Activated T-helper 1 cell treated with Interleukin-2 at 50 U/mL for 16 hours (primary cell): ENCODE measurements around the gene JMJD1C.

Experiments
- DNase-seq: peaks from one replicate; pipeline ENCODE4 v3.0.0-alpha.2; 2020; ENCODE audit warnings: low read depth

The JMJD1C gene

DNA sequence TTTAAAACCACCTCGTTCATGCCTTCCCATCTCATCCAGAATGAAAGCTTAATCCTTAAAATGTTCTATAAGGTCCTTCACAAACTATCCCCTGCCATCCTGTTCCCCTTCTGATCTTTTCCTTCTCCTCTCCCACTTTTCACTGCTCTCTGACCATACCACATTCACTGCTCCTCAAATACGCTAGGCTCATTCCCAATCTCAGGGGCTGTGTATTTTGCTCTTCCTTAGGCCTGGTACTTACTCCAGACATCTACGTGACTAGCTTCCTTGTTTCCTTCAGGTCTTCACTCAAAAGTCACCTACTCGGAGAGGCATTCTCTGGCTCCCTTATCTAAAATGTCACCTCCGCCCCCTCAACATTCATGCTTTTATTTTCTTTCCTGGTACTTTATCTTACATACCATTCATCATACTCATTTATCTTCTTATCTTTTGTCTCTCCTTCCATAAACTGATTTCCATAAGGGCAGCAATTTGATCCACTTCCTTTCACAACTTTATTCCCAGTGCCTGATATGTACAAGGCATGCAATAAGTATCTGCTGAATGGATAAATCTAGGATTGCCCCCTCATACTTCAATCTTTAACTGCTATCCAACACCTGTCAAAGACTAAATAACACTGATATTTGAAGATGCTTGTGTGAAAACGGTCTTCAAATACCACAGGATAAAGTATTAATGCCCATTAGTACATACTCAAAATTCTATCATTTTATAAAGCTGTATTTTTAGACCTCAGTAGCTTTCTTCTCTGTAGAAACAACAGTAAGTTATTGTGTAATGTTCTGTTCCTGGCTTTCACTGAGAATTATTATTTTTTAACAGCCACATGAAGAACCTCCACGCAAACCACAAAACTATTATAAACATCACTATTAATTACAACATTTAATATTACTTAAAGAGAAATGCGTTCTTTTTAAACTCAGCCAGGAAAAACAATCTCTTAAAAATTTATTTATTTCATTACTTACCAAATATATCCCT, 27.0 kb downstream of the JMJD1C start:
- no peak for DNase-seq

DNA sequence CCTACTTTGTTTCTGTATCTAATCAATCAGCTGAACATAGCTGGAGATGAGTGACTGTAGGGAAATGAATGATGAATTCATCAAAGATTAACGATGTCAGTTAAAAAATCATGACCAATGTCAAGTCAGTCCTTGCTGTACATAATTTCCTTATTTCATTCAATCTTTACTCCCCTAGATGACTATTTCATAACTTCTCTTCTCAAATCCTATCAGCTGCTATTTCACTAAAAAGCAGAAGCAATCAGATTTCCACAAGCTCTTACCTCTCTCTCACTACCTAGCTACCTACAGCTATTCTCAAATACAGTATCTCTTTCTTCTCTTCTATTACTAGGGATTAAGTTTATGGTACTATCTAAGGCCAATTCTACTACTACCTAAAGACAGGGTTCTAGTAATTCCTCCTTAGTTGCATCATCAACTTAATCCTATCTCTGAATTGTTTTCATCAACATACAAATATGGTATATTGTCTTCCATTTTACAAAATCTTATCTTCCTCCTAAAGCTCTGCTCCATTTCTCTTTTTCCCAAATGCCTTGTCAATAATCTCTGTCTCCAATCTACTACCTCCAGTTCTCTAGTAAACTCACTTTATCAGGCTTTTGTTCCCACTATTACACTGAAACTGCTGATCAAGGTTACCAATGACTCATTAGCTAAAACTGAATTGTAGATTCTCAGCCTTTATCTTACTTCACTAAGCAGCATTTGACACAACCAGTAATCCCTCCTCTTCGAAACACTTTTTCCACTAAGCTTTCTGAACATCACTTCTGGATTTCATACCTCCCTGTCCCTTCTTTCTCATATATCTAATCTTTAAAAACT, 28.4 kb downstream of the JMJD1C start:
- DNase-seq: no peak

DNA sequence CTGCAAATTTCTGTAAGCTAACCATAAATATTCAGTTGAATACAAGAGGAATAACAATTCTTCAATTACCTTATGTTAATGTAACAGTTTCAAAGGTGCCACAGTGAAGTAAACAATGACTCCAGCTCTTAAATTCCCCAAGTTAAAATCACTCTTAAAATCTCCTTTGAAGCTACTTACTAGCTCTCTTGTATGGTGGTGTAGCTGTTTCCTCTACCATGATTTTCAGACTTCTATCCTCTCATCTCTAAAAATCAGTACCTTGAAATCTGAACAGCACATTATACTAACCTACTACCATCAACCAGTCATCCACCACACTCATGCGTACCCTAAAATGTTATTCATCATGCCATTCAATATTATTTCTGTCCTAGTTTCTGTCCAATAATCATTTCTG, 29.6 kb downstream of the JMJD1C start:
- no peak for DNase-seq

DNA sequence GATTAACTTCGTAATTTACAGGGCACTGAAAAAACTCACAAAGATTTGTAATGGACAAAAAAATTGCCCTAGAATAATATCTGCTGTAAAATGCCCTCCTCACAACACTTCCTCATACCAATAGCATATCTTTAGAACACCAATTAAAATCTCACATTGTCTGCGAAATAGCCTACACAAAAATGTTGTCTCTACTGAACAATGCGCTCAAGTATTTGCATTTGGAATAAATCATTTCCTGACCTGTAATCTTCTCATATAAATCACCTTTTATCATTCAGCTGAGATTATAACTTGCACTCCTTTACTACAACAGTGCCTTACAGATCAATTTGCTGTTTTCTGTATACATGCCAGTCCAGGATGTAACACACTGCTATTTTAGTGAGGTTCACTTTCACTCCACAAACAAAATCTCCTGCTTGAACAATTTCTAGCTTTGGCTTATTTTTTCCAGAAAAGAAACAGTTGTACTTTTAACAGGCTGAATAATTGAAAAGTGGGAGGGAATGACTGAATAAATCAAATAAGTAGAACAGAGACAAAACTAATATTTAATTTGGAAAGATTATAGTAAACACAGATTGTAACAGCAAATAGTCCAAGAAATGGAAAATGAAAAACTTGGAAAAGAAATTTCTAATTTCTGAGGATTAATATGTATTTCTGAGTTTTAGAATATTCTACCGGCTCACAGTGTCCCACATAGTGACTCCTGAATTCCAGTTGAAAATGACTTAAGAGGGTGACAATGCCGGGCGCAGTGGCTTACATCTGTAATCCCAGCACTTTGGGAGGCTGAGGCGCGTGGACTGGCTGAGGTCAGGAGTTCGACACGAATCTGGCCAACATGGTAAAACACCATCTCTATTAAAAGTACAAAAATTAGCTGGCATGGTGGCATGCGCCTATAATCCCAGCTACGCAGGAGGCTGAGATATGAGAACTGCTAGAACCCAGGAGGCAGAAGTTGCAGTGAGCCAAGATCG, 30.6 kb downstream of the JMJD1C start:
- DNase-seq: no peak

DNA sequence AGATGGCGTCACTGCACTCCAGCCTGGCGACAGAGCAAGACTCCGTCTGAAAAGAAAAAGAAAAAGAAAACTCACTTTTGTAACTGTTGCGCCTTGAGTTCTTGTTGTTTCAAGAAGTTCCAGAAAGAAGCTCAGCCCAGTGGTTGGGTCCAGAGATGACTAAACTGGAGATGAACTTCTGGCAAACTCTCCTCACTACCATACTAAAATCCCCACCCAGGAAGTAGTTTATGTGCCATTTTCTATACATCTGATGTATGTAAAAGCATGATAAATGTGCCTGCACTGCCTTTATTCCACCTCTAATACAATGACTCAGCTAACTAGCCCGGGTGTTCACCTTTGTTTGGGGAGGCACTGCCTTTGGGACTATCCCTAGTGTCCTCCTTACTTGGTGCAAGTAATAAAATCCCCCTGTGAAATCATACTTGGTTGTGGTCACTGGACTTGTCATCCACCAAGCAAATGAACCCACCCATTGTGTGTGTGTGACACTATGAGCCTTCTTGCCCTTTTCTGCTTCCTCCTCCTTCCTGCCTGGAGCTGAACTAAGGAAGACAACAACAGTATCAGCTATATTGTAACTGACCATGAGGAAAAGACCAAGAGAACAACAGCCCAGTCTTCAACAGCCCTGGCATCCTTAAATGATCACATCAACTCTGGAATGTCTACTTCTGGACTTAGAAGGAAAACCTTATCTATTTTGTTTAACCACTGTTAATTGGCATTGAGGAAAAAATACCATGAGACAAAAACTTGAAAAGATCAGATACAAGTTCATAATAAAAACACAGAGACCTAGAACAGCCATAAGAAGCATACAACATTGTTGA, 33.6 kb downstream of the JMJD1C start:
- DNase-seq: no peak

DNA sequence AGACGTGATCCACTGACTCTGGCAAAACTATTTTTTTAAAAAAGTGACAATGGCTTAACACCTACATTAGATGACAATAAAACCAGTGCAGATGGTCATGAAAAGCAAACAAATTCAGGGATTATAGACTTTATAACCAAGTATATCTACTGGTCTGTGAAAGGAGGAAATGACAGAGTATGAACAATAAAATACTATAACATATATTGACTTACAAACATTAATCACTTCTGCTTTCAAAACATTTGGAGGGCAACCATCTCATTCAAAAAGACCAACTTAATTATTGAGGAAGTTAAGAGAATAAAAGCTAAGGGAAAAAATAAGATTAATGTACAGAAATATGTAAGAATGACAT, 34.8 kb downstream of the JMJD1C start:
- no peak for DNase-seq

DNA sequence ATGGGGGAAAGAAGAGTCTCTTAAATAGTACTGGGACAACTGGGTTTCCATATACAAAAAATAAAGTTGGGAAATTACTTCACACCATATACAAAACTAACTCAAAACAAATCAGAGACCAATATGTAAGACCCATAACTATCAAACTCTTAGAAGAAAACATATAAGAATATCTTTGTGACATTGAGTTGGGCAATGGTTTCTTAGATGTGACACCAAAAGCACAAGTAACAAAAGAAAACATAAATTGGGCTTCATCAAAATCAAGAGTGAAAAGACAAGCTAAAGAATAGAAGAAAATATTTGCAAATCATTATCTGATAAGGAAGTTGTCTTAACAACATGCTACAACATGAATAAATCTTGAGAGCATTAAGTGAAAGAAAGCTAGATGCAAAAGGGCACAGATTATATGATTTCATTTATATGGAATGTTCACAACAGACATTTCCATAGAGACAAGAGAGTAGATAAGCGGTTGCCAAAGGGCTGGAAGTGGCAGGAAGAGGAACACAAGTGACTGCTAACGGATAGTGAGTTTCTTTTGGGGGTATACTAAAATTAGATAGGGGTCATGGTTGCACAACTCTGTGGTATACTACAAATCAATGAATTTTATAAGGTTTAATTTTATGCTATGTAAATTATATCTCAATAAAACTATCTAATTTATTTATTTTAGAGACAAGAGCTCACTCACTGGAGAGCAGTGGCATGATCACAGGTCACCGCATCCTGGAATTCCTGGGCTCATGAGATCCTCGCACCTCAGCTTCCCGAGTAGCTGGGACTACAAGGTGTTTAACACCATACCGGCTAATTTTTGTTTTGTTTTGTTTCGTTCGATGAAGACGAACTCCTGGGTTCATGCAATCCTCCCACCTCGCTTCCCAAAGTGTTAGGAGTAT, 35.4 kb downstream of the JMJD1C start:
- no peak for DNase-seq

DNA sequence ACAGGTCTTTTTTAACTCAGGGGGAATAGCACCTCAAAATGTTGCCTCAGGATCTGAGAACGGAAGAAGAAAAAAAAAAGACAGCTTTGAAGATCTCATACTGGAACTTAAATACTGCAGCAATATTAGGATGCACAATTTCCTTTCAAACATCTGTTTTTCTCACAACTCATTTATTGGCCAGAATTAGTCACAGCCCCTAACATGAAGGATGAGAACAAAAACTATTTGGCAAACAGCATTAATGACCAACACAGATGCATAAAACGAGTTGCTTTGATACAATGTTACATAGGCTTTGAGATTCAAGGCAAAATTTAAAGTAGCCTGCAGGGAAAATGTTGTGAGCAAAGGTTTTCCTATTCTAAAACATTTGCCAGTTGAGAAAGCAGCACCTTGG, 36.5 kb downstream of the JMJD1C start:
- DNase-seq: no peak

DNA sequence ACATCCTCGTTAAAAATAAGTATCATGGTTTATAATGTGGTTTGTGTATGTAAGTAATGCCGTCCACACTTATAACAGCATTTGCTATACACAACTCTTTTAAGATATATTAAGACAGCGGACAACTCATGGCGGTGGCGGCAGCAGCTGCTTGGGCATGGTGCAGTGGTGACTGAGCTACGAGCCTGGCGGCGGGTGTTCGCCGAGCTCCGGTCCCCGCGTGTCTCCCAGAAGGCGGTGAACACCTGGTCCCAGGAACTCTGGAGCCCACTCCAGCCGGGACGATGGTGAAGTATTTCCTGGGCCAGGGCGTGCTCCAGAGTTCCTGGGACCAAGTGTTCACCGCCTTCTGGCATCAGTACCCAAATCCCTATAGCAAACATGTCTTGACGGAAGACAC, 38.8 kb downstream of the JMJD1C start:
- no peak for DNase-seq

DNA sequence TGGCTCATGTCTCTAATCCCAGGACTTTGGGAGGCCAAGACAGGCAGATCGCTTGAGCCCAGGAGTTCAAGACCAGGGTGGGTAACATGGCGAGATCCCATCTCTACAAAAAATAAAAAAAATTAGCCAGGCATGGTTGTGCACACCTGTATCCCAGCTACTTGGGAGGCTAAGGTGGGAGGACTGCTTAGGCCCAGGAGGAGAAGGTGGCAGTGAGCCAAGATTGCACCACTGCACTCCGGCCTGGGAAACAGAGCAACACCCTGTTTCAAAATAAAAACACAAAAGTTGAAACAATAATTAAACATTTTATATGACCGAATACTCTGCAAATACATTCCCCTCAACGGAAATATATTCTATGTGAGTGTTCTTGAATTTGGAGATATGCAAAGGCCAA, 40.3 kb downstream of the JMJD1C start:
- DNase-seq: no peak

DNA sequence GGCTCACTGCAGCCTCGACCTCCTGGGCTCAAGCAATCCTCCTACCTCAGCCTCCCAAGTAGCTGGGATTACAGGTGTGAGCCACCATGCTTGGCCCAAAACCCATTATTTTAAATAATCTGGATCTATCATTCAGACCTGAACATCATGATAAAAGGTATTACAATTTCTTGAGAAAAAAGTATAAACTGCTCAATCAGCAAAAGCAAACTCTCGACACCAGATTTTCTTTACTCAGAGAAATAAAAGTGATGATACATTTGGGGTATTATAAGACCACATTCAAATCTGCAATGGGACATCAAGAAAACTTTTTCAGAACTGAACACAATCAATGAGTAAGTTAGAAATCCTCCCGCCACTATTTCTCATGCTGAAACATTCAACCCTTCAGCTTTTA, 41.2 kb downstream of the JMJD1C start:
- DNase-seq: no peak

DNA sequence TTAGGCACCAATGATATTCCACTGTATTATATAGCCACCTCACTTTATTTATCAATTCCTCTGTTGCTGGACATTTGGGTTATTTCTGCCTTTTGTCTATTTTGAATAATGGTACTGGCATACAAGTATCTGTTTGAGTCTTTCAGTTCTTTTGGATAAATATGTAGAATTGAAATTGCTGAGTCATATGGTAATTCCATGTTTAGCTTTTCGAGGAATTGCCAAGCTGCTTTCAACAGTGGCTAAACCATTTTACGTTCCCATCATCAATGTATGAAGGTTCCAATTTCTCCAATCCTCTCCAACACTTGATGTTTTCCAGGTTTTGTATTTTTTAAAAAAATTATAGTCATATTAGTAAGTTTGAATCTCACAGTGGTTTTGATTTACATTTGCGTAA, 42.3 kb downstream of the JMJD1C start:
- DNase-seq: no peak

DNA sequence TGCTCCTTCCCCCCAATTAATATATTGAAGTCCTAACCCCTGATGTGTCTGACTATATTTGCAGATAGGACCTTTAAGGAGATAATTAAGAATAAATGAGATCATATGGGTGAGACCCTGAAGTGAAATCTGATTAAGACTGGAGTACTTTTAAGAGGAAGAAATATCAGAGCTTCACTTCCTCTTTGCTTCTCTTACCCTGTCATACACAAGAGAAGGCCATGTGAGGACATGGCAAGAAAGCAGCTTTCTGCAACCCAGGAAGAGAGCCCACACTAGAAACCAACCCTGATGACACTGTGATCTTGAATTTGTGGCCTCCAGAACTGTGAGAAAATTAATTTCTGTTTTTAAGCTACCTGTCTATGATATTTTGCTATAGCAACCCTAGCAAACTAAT, 44.2 kb downstream of the JMJD1C start:
- no peak for DNase-seq

DNA sequence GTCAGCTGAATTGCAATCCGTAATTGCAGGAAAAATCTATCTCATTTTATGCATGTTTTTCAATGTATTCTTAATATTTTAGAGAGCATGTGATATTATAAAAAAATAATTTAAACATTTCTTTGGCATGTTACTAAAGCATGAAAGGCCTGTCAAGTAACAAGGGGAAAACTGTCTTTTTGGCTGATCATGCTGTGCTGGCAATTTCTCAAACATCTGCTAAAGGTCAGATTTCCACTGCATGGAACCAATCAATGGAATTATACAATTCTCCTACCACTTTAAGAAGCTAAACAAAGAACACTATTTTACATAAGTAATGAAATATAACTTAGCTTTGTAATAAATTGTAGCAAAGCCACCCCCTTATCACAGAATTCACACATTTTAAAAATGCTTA, 49.4 kb downstream of the JMJD1C start:
- no peak for DNase-seq

DNA sequence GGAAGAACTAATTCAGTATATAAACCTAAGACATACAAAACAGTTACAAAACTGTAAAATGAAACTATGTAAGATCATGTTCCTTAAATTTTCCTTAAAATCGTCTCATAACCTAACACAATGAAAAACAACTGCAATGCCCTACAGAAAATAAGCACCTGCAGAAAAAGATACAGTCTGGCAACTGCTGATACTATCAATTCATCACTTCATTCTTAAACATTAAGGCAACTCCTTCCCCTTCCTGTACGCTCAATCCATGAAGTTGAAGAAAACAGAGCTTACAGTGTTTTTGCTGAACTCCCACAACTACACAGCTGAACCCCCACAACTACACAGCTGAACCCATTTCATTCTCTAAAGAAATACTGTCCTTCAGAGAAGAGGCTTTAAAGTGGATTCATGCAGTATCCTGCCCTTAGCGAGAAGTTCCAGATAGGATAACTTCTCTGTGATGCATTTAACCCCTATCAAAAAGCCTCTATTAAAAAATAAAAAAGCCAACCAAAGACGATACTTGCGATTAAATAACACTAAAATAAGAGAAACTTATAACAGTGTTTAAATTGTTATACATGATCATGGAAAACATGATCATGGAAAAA, 50.0 kb downstream of the JMJD1C start:
- DNase-seq: no peak

DNA sequence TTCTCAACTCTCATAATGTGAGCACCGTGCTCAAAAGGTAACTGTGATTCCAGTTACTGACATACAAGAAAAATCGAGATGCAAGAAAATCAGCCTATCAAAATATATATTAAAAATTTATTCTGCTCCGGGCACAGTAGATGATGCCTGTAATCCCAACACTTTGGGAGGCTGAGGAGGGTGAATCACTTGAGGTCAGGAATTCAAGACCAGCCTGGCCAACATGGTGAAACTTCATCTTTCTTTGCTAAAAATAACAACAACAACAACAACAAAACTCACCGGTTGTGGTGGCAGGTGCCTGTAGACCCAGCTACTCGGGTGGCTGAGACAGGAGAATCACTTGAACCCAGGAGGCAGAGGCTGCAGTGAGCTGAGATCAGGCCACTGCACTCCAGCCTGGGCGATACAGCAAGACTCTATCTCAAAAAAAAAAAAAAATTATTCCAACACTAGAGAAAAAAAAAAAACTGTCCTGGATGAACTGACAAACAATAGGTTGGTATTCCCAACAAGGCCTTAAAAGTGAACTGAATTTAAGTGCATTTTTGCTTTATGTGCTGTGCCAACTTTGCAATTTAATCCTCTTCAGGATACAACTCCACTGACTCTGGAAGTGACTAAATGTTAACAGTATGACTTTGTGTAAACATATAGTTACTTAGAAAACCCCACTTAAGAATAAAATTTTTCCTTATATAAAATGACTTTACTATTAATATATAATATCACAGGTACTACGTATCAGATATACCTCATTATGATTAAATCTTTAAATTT, 51.1 kb downstream of the JMJD1C start:
- DNase-seq: no peak

DNA sequence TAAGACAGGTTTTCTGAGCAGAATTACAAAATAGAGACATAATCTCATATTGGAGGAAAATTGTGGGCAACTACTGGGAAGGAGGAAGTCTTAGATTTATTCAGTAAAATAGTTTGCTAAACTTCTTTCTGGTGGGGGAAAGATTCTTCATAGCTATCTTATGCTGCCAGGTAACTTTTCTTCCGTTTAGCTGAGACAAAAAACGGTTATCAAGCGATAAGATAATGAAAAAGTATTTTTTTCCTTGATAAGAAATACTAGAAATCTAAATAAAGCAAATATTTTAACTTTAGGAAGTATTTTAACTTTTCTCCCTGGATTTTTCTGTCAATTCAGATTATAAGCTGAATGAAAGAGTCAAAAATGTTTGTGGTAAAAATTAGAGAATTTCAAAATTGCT, 52.3 kb downstream of the JMJD1C start:
- no peak for DNase-seq

DNA sequence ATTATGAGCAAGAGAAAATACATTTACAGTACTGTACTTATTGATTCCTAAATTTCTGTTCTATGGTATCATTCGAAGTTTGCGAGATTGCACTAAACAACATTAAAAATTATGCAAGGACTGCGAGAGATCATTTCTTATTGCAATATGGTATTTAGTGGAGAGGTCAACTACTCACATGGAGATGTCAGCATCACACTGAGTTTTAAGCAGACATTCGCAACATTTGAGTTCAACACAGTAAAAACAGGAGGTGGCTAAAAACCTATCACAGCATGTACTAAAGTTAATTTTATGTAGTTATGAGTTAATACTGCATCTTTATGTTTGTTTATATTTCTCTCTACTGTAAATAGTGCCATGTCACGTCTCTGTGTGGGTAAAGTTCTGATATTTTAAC, 53.5 kb downstream of the JMJD1C start:
- no peak for DNase-seq

DNA sequence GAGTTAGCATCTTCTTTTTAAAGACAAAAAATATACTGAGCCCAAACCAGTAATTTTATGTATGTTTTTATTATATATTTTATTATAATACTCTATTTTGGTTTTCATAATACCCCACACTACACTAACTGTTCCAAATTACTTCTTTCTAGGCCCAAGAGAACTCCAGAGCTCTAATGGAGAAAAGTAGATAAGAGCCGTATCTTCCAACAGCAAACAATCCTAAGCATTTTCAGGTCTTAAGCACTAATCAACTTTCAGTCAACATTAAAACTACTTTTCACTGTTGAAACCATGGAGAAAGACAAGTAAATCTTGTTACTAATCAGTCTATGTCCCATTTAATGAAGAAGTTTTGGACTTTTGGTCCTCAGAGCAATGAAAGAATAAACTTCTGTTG, 55.1 kb downstream of the JMJD1C start:
- DNase-seq: no peak
